Stimulated activated CD4-positive, alpha-beta T cell treated with anti-CD3 and anti-CD28 coated beads, Interleukin-2, amount 100 ng/mL, for 48 hours (primary cell): ENCODE results near the gene NGFR.

Experiments
- DNase-seq, 2 donors: peaks; one replicate each; pipeline ENCODE4 v3.0.0-alpha.2; 2020

Gene NGFR

DNA sequence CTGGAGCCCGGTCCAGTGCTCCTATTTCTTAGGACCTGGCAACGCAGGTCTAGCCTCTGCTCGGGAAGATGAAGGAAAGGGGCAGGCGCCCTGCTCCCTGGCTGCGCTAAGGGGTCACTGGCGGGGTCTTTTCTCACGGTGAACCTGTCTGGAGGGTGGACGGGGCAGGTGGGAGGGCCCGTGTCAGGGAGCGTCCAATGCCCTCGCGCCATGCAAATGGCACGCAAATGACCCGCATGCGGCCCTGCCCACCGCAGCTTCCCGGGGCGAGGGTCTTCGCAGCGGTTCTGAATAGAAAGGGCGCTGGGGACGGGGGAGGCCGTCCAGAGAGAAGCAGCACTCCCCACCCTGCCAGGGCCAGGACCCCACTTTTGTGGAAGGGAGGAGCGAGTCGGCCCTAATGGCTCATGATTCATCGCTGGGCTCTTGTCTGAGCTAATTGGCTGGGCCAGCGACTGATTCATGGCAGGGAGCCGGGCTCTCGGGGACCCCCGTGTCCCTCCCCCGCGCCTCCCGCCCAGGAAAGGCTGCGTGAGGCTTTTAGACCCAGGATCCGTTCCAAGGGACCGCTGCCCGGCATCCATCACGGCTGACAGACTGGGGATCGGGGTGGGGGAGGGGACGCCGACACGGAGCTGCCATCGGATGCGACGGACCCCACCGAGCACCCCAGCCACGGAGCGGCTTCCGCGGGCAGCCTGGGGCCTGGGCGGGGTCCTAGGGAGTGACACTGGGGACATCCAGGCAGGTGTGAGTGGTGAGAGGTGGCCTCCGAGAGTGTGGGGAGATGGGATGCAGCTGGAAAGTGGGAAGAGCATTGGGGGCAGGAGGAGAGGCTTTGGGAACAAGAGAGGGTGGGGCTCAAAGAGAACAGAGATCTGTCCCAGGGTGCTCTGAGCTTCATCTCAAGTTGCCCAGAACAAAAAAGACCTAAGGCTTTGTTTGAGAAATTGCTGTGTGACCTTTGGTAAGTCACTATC lies 25.0 kb upstream of the NGFR start:
- DNase-seq, result no peak

DNA sequence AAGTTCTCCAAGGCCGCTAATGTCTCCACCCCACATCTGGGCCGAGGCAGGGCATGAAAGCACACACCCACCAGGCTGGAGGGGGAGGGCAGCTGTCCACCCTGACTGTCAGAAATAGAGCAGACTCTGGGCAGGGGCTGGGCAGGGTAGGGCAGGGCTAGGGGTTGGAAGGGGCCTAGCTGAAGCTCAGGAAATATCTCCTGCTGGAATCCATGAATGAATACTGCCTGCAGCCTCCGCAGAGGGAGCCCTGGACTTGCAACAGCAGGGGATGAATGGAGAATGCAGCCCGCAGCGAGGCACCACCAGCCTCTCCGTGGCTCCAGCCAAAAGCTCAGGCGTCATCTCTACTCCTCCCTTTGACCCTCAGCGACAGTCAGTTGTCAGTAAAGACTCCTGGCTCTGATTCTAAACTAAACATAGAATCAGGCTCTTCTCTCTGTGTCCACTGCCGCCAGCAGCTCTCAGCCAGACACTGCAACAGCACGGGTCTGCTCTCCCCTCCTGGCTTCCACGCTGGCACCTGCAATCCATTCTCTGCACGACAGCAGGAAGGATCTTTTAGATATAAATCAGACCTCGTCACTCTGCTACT lies 23.9 kb upstream of the NGFR start:
- no peak for DNase-seq

DNA sequence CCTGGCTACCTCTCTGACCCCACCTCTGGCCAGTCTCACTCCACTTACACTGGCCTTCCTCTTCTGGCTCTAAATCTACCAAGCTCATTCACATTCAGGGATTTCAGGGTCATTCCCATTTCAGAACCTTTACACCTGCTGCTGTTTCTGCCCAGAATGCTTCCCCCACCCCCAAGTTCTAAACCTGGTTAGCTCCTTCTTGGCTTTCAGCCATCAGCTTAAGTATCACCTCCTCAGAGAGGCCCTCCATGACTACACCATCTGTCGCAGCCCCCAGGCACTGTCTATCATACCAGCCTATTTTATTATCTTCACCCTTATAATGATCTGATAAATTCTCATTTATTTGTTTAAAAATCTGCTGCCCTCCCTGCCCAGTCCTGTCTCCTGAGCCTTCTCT lies 23.3 kb upstream of the NGFR start:
- DNase-seq, result no peak

DNA sequence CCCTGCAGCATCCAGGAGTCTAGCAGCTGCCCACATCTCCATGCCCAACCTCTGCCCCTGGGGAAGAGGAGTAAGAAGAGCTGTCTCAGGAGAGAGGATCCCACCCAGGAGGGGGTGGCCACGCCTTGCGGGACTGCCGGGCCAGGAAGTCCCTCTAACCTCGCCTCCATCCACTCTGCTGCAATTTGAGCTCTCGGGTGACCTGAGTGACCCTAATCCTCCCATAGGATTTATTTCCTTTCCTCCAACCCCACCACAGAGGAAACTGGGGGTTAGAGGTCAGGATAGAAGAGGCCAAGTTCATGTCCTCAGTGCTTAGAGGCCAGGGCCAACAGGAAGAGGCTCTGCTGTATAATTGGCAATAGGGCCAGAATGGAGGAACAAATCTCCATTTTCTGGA lies 22.6 kb upstream of the NGFR start:
- DNase-seq, result no peak

DNA sequence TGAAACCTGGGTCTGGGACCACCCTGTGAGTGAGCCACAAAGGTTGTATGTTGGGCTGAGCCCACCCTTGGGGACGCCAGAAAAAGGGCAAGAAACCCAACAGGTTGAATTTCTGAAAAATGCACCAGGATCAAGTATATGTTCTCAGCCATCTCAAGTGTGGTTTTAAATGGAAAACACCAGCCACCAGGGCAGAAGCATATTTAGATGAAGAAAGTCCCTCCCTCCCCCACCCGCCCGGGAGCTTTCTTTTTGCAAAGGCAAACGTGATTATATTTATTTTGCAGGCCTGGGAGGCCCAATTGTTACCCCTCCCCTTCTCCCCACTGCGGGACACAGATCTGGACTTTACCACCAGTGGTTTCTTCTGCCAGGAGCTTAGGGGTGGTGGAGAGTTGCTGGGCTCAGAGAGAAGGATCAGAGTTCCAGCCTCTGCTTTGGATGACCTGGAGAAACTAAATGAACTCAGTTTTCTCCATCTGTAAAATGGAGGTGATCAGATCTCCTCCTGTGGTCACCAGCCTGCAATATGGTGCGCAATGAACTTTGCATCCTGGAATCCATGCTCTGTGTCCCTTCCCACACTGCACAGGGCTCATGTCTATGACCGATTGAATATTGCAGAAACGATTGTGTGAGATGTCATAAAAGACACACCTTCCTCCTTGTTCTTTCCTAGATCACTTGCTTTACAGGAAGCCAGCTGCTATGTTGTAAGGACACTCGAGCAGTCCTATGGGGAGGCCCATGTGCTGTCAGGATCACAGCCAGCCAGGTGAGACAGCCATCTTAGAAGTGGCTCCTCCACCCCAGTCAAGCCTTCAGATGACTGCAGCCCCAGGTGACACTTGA lies 21.0 kb upstream of the NGFR start:
- no peak for DNase-seq

DNA sequence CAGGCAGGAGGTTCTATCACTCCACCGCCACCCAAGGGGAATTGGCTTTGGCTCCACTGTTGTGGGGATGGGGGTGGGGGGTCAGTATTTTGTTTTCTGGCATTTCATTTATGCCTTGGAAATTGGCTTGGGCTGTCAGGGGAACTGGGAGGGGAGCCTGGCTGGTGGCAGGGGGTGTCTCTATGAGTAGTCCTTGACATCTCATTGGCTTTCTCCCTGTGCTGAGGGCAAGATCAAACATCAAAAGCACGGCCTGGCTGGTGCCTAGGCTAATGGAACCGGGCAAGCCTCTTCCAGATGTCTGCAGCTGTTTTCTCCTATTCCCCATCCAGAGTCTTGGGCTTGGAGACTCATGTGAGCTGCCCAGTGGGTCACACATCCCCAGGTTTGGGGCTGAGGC lies 17.4 kb upstream of the NGFR start:
- no peak for DNase-seq

DNA sequence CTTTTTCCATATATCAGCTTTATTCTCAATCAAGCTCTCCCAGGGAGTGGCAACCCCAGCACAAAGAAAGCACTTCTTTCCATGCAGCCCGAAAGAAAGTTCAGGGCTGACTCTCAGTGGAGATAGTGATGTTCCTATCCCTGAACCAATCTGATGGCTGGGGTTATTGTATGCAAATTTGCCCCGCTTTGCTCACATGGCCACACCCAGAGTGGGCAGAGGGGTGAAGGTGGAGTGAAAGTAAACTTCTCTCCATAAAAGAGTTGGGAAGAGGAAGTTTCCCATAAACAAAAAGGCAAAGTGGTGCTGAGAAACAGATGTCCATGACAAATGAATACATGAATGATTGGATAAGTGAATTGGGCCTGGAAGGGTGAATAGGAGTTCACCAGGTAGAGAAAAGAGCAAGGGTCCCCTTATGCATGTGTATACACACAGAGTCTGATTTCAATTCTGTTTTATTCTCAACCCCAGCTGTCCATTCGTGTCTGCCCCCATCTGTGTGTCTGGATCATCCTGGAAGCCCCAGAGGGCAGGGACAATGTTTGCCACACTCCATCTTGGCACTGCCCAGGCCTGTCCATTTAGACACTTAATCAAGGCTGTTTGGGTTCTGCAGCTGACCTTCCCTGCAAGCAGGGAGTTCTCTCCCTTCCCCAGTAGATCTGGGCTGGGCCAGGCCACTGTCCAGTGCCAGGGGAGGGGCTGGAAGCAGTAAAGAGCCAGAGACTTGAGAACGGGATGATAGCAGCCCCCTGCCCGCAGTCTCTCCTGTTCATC lies 14.1 kb upstream of the NGFR start:
- no peak for DNase-seq

DNA sequence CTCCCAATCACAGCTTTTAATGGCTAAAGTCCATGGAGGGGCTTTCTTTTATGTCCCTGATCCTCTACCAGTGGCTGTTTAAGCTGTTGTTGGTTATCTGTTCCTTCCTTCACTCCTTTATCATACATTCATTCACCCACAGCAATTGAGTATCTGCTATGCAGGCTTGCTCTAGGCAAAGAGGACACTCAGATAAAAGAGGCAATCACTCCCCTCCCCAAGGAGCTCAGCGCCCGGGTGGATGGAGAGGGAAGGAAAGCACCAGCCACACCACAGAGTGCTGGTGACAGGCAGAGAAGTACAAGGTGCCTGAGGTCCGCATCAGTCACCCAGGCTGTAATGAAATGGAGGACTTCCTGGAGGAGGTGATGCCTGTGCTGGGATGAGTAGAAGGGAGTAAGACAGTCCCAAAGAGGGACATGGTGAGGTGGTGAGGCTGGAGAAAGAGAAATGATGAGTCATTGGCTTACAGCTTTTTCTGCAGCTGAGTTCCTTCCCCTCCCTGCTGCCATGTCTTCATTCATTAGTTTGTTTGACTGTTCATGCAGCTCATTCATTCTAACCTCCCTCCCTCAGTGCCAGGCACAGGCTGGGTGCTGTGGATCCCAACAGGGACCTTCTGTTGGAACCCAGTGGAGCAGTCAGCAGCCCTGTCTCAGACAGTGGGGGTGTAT lies 12.8 kb upstream of the NGFR start:
- DNase-seq, result no peak

DNA sequence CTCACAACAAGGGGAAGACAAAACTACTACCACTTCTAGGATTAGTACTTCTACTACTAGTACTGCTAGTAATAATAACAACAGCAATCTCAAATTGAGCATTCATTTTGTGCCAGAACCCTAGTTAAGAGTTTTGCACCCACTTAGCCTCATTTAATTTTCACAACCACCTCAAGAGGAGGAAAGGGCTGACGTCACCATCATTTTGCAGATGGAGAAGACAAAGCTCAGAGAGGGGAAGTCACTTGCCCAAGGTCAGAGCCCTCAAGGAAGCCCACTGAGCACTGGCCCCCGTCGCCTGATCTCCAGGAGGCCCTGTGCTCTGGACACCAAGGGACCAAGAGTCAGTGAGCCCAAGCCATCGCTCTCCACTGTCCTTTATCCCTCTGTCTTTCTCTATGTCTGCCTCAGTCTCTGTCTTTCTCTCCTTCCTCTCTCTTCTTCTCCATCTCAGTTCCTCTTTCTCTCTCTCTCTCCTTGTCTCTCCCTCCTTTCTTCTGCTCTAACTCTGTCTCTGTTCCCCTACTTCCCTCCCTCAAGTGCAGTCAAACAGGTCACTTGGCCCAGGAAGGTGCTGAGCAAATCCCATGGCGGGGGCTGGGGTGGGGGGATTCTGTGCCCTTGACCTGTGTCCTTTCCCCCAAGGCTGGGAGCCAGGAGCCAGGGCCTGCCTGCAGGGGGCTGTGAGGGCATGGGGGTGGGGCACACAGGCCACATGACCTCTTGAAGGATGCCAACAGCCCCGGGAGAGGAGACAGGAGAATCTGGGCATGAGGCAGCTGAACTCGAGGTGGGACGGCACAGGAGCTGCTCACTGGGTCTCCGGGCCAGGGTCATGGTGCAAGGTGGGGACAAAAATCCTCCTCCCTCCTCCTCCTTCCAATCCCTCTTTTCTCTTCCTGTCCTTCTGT lies 11.2 kb upstream of the NGFR start:
- DNase-seq, result no peak

DNA sequence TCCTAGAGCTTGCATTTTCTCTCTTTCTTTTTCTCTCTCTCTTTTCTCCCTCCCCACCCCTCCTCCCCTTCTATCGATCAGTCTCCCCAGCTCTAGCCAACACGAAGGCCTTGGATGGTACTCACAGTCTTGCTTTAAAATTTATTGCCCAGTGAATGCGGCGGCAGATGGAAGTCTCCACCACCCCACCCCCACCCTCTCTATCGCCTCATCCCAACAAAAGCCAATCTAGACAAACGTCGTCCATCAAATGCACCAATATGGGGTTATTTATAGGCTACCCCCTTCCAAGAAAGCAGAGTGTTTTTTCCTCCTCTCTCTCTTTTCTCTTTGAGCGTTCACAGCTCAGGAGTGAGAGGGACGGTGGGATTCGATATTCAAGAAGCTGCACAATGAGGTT lies 10.5 kb upstream of the NGFR start:
- no peak for DNase-seq

DNA sequence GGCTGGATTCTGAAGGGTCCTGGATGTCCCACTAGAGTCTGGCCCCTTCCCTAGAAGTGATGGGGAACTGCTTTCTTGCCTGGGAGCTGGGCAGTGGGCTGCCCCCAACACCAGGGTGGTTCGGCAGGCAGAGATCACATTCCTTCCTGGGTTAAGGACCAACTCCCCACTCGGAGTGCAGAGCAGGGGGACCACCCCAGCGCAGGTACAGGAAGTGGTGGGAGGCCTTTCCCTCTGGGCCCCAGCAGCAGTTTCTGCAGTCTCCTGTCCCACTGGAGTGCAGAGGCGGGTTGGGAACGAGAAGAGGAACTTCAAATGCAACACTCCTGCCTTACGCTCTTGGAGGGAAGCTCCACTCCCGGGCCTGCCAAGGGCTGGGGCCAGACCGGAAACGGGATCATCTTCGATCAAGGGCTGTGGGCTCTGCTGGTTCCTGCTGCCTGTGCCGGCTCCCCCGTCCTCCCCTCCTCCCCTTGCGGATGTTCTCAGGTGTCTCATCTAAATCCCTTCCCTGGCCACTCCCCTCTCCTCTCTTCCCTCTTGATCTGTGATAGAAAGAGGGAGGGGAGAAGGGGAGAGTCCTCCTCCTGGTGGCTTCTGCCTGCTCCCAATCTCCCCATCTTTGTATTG lies 9.0 kb upstream of the NGFR start:
- no peak for DNase-seq

DNA sequence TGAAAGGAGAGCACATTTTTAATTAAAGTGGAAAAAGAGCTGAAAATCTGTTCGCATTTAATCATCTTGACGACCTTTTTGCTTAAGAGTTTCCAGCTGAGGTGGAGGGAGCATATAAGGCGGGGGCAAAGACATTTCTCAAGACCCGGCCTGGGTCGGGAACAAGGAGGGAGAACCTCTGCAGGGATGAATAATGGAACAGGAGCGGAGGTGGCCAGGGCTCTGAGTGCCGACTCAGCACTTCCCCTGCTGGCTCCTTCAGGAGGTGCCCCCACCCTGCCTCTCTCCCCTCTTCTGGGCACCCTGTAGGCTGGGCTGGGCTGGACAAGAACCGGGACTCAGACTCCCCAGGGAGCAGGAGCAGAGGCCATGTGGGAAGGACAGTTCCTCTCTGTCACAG lies 7.9 kb upstream of the NGFR start:
- no peak for DNase-seq

DNA sequence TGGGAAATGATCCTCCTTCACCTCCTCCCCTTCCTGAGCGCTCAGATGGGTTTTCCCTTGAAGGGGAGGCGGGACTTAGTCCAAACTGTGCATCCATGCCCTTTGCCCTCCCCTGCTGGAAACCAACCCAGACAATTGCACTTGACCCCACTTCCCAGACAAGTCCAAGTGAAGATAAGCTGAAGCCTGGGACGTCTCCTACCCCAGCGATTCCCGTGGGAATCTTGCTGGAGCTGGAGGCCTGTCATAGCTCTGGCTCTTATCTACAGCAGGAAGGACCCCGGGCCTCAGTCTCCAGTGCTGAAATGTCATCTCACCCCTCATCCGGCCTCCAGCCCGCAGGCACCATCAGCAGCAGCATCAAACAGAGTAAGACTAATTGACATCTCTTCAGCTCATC lies 6.5 kb upstream of the NGFR start:
- DNase-seq, result no peak

DNA sequence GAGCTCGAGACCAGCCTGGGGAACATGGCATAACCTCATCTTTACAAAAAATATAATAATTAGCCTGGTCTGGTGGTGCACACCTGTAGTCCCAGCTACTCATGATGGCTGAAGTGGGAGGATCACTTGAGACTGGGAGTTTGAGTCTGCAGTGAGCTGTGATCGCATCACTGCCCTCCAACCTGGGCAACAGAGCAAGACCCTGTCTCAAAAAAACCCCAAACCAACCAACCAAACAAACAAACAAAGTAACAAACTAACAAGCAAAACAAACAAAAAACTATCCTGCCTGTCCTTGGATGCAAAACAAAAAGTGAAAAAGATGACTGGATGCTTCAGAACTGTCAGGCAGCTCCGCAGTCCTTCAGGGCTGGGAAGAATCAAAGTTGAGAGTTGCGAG lies 5.7 kb upstream of the NGFR start:
- DNase-seq, result no peak

DNA sequence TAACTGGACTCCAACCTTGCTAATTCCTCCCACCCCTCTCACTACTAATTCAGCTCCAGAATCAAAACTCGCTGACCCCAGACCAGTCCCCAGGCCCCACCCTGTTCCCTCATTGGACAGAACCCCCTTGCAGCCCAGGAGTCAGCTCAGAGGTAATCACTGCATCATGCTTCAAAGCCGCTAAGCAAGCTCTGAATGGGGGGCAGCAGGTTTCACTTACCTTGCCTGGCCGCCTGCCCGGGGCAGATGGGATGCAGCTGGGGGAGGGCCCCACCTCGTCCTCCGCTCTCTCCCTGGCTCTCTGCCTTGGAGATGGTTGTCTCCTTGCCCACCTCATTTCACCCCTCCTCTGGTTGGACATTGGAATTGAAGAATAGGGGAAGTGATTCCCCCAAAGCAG lies 4.8 kb upstream of the NGFR start:
- DNase-seq, result no peak

DNA sequence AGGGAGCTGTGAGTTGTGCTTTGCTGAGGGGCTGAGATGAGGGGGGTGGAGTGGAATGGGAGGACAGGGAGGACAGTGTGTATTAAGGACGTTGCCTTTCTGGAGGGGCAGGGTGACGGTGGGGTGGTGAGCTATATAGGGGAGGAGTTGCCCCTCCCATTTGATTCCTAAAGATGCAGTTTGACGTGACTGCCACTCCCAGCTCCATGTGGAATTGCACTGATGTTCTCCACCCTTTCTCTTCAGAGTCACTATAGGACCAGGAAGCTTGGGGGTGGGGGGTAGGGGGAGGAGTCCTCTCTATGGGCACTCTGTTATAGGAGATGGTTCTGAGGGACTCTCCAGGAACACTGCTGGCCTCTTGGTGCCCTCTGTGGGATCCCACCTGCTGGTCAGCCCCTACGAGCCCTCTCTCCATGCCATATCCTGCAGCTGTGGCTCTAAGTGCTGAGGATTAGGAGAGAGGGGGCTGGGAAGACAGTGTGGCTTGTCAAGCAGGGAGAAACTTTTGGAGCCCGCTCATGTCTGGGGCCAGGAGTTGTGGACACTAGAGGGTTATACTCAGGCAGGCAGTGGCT lies 3.8 kb upstream of the NGFR start:
- DNase-seq, result no peak

DNA sequence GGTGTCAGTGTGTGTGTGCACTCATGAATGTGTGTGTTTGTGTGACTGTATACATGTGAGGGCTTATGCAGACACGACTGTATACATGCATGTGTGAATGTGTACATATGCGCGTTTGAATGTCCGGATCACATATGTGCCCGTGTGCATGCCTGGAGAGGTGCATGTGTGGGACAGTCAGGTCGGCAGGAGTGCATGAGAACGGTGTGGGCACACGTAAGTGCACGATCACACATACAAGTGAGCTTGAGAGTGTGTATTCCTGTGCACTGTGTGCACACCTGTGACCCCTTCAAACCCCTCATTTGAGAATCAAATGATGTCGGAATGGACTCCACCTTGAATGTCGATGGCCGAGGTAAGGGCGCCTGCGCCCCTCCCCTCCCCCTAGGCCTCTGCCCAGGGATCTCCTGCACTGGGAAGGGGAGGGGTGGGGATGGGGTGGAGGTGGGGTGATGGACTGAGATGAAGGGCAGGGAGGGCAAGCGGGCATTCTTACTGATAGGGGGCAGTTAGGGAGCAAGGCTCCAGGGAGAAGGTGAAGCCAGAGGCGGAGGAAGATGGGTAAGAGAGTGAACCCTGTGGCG lies 601 bp upstream of the NGFR start:
- DNase-seq, result no peak

DNA sequence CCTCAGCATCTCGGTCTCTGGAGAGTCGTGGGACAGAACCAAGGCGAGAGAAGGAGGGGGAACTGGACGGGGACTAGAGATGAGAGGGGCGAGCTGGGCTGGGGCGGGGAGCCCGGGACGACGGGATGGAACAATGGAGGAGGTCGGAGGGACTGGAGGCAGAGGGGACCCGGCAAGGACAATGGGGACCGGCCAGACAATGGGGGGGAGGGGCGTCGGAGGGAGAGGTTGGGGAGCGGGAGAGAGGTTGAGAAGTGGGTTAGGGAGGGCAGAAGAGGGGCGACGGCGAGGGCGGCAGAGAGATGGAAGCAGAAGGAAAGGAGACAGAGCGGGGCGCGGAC lies 719 bp downstream of the NGFR start:
- DNase-seq, result no peak

DNA sequence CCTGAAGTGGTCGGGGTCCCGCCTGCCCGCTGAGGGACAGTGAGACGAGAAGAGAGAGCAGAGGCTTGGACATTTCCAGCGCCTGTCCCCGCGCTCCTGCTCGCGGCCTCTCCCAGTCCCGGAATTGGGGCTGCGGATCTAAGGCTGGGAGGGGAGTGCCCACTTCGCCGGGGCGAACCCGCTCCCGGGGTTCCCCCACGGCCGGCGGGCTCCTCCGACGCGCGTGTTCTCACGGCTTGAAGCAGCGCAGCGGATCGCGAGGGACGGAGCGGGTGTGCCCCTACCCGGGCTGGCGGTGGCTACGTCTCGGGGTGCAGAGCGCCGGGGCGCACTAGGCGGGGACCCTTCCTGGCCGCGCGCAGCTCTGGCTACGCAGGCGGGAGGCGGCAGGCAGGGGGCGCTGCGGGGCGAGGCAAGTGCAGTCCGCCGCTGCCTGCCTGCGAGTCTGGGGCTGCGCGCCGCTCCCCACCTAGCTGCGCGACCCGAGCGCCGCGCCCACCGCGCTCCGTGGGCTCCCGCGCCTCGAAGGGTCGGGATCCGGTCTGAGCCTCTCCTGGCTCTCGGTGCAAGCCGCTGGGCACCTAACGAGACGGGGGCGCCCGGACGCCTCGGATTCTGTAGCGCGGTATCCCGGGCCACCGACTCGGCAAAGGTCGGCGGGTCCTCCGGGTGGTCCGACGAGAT lies 1.2 kb downstream of the NGFR start:
- DNase-seq, result peak; percentile 86 to 89

DNA sequence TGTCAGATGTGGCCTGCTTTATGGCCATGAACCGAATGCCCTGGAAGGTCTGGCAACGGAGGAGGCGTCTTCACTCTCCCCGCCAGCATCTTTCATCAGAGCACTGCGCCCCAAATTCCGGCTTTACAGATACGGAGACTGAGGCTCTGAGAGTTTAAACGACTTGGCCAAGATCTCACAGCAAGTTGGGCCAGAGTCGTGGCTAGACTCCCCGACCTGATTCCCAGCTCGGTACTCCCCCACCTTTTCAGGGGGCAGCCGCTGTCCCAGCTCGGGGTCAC lies 1.7 kb downstream of the NGFR start:
- no peak for DNase-seq
